GM13976 (cell line): Measurements from ENCODE around the gene NPY4R.
"Not testable (repeated sequence)": the region's sequence is repeated elsewhere in the genome, so short reads cannot be mapped to it uniquely, and the experiment has no call there.

Experiments
- DNase-seq: peaks from one replicate; pipeline ENCODE4 v3.0.0; 2012; ENCODE audit warnings: low spot score
- in situ Hi-C: fragments of 300-500 bp; cut with MboI; formaldehyde crosslinking; loops from one replicate; pipeline ENCODE4 v1.12.0; 2022; ENCODE audit warnings: low sequenced_read_pairs, mixed read lengths, inconsistent platforms; ENCODE audit not compliant: unreplicated experiment

The NPY4R gene

DNA sequence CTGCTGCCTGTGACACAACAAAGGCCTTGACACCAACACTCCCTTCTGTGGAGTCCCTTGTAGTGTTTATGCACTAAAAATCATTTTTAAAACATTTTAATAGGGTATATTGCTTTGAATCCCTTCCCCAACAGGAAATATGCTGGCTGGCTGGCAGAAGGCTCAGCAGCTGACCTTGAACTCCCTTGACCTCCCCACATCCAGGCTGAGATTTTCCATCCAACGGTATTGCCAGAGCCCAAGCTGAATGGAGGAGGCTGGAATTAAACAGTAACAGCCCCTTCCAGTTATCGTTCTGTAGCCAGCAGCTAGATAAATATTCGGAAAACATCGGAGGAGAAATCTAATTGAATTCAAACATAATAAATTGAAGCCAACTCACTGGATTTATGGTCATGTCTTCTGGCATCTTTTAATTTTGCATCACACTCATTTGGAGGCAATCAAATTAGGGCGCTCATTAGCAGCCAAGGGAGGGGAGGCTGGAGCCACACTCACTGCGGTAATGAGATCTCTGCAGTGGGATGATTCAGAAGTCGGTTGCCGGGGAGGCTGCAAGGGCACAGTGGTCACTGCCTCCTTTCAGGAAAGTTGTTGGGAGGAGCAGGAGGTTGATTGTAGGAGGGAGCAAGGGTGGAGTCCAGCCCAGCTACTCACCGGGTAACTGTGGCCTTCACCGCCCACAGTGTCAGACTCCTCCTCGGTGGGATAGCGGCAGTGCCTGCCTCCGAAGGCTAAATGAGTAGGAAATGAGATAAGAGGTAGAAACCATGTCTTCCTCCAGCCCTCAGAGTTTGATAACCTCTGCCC is 46.0 kb downstream of the NPY4R start:
- in situ Hi-C loops, DNase-seq: not testable (repeated sequence)

DNA sequence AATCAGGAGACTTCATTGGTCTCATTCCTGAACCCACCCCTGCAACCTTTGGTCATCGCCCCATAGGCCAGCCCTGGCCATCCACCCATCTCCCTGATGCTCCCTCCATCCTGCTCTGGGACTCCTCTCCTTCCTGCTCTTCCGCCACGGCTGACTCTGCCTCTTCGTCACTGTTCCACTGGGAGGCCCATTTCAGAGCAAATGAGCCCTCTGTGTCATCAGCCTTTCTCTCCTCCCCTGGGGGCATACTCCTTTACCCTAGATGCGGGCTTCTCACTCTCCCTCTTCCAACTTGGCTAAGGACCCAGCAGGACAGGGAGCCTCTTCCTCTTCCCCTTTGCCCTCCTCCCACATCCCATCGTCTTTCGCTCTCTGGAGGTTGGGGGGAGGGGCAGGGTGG is 47.5 kb downstream of the NPY4R start:
- in situ Hi-C loops, DNase-seq: not testable (repeated sequence)

DNA sequence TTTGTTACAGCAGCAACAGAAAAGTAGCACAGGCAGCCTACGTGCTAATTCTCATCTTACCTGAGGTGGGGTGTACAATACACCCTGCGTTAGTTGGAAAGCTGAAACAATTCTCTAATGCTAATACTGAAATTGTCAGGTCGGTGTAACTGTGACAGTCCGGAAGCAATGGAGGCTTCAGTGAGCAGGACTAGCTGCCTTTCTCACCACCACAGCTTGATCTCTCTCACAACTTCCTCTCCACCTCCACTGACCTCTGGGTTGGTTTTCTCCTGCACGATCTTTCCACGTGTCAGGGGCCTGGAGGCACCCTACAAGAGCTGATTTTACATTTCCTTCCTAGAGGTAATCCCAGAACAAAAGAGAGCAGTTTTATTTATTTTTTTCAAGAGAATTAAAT is 50.5 kb downstream of the NPY4R start:
- in situ Hi-C loops, DNase-seq: not testable (repeated sequence)

DNA sequence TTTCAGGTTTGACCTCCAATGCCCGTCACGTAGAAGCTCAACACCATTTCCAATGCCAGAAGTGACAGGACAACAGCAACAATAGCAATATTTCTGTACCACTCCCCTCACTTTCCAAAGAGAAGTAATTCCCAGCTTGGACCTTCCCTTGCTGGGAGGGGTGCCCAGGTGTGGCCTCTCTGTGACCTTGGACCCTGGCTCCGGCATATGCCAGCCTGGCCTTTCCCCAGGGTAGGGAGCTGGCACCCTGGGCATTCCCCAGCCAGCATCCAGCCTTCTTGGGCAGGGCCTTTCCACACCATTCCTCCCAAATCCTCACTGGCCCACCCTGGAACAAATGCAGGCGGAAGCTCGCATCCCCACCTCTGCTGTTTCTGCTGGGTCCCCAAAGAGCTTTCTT is 53.1 kb downstream of the NPY4R start:
- in situ Hi-C loops, DNase-seq: not testable (repeated sequence)

DNA sequence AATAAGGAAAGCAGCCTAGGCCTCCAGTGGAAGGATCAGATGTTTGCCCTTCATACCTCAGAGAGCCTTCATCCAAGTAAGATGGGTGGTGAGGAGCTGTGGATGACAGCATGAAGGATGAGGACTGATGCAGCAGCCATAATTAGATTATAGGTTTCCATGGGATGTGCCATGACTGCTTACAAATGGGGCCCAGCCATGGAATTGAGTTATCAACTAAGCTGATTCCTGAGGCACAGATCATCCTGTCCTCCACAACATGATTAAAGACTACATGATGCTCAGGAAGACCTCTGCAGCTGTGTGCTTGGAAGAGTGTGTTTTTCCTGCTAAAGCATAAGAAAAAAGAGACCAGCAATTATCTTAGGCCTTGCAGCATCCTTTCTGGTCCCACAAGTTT is 54.6 kb downstream of the NPY4R start:
- in situ Hi-C loops, result not testable (repeated sequence)

More for the DNA sequence above, 54.6 kb downstream of the NPY4R start:
- not testable (repeated sequence) for DNase-seq
